ENCODE data around the gene DCAF12. TPM values are rescaled to one million over a fixed set of nuclear protein-coding genes. Genes with fewer than 3 reads are reported as not detected.

Gene DCAF12
- total and polyA plus RNA-seq, 2 of the 8 experiments (the other 6 are each of a cell fraction or from before 2014, with no cell fraction given) = 22.7 to 29.2 TPM

DNA sequence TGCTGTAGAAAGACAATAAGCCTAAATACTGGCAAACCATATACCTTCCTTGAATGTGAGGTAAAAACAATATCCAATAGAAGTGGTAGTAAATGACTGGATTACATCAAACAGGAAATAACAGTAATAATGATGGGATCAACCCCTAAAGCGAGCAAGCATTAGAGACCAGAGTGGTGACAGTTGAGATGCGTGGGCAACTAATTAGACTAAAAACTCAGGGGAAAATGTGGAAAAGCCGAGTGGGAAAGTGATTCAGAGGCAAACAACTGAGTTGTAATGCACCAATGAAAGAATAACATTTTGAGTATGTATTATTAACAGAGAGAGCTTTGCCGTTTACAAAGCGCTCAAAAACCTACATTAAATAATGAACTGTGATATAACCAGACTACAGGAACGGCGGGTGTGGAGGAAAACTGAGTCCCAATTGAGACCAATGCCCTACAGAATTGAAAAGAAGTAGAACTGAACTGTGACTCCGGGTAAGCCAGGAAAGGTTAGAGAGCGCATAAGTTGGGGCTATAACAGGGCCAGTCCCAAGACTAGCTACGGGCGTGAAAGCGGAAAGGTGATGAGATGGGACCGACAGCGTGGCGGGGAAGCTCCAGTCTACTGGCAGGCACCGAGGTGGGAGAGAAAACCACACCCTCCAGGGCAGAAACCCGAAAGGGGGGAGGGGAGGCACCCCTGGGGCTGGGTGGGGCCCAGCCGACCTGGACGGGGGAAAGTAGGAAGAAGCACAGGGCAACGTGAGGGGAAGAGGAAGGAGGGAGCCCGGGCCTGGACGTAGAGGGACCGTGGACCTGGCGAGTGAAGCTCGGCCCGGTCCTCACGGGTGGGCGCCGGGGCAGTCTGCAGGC is 78.4 kb downstream of the DCAF12 start:
- no peak for FAIRE-seq

More for the DNA sequence above, 78.4 kb downstream of the DCAF12 start:
- Histone ChIP-seq H3K27ac (ENCODE audit: low read depth, low read length) (peak overlapping the region; percentile 100), H2BK15ac (ENCODE audit: low read length) (no peak overlapping the region), H3K4me3 (ENCODE audit: extremely low read depth in 1 of 4, insufficient read depth in 2 of 4, low read depth in 3 of 4, low read length in 4 of 4) (peak overlapping the region; percentile 75 to 97 (median 91)), H3K9me3 (ENCODE audit: insufficient read depth in 2 of 2, low read depth in 1 of 2, low read length in 1 of 2) (no peaks in the 10 kb centered on the region), H3K18ac (ENCODE audit: extremely low read depth, low read length) (peak overlapping the region; percentile 35; the same call in 1 of the 2 replicates), H2AK5ac (ENCODE audit: low read depth, low read length) (0 out of 2 replicates have a peak overlapping the region, but pooled peaks have one; percentile 3), H3K36me3 (ENCODE audit: control insufficient read depth in 2 of 4, insufficient read depth in 4 of 4, low read length in 3 of 4) (no peaks in the 10 kb centered on the region), H3K4me1 (replicated peaks in 1 of 4; ENCODE audit: control insufficient read depth in 3 of 4, insufficient read depth in 4 of 4, low read length in 3 of 4) (peaks cover 0 to 15% (median 6%) of the 10 kb centered on the region in 4 experiments; a peak in 4 of 7 replicates), H3K79me2 (ENCODE audit: control insufficient read depth in 1 of 2, insufficient read depth in 2 of 2, low read length in 2 of 2) (peaks cover 44 to 51% of the 10 kb centered on the region in 2 experiments), H2BK20ac (ENCODE audit: low read length) (no peak overlapping the region), H3K27me3 (replicated peaks in 1 of 4; ENCODE audit: control insufficient read depth in 3 of 4, extremely low read depth in 1 of 4, insufficient read depth in 3 of 4, low read length in 3 of 4) (no peaks in the 10 kb centered on the region), H3K23ac (ENCODE audit: insufficient read length) (no peak overlapping the region), H2BK5ac (ENCODE audit: low read depth, low read length) (peak overlapping the region; percentile 99), H3K79me1 (ENCODE audit: low read depth, low read length) (0 out of 2 replicates have a peak, but pooled peaks cover 2% of the 10 kb centered on the region), H4K5ac (ENCODE audit: insufficient read length, low read depth, low read length) (peak overlapping the region; percentile 65), H3K14ac (ENCODE audit: insufficient read length) (no peak overlapping the region), H3K56ac (replicated peaks; ENCODE audit: insufficient read length, low read depth, low read length) (no peak overlapping the region), H2BK120ac (replicated peaks; ENCODE audit: low read depth, low read length) (no peak overlapping the region), H4K20me1 (replicated peaks in 1 of 2; ENCODE audit: control insufficient read depth in 1 of 2, insufficient read depth in 2 of 2, low read length in 2 of 2) (peaks cover 0 to 5% of the 10 kb centered on the region in 2 experiments), H2BK12ac (ENCODE audit: low read depth, low read length) (peak overlapping the region; percentile 75; the same call in 1 of the 2 replicates), H2AFZ (ENCODE audit: low read length) (no peak overlapping the region), H4K91ac (replicated peaks; ENCODE audit: insufficient read length, low read length) (peak overlapping the region; percentile 26), H3K9ac (replicated peaks in 1 of 4; ENCODE audit: extremely low read depth in 1 of 4, low read depth in 3 of 4, low read length in 3 of 4) (peak overlapping the region; percentile 70 to 99 (median 96)), H3K4ac (replicated peaks; ENCODE audit: insufficient read length, low read depth, low read length) (no peak overlapping the region), H3K23me2 (ENCODE audit: low read depth, low read length) (no peaks in the 10 kb centered on the region), H4K8ac (ENCODE audit: extremely low read depth, insufficient read depth, low read length) (peak overlapping the region; percentile 100), H3K4me2 (ENCODE audit: insufficient read depth in 1 of 2, low read depth in 2 of 2, low read length in 2 of 2) (peak overlapping the region; percentile 82 to 97)
- WGBS, 2 experiments (ENCODE audit: extremely low coverage in 1 of 2, insufficient coverage in 1 of 2, insufficient read length in 1 of 2, insufficient replicate concordance in 2 of 2, low coverage in 1 of 2, low lambda C conversion rate in 2 of 2, missing lambda C conversion rate in 1 of 2) = 7% methylated on average over 22 of the region's 29 CpGs; no CpG with 5 or more reads in 1 of the 2 experiments
- POLR2A ChIA-PET (ENCODE audit: partially characterized antibody) = interaction anchor here (0.5 to 3.5 kb wide), 31 partner anchors 7 to 271 kb away, joined by 3 to 27 read pairs (median 7); partner anchors contain the start of gene UBAP1
- no peak for DNase-seq (ENCODE audit: low read depth in 1 of 2, low spot score in 2 of 2)
- CTCF ChIA-PET (ENCODE audit: partially characterized antibody) = interaction anchor here (0.7 to 1.4 kb wide), 5 partner anchors 16 to 28 kb away, joined by 3 to 7 read pairs (median 5); no protein-coding TSS in a partner anchor
- TF ChIP-seq TCF12 (IDR thresholded peaks at IDR 0.05; ENCODE audit: low read depth, low read length) = no peak
- TF ChIP-seq GTF2F1 (IDR thresholded peaks at IDR 0.05; ENCODE audit: borderline replicate concordance, low read depth, low read length) = no peak
- TF ChIP-seq SAP30 (IDR thresholded peaks at IDR 0.05; ENCODE audit: insufficient read depth, insufficient replicate concordance, low read length) = peak; percentile 58
- 0 out of 2 replicates have a peak, but pooled peaks have one; percentile 3 for TF ChIP-seq RBBP5 (IDR thresholded peaks at IDR 0.05; ENCODE audit: borderline replicate concordance, low read depth, low read length)
- no peak for TF ChIP-seq POLR2A (IDR thresholded peaks at IDR 0.05; ENCODE audit: control extremely low read depth in 1 of 2, low read depth in 2 of 2, low read length in 2 of 2)
